Muscle layer of colon (tissue), 2 donors: ENCODE results near the gene MTUS2.

Experiments
- H3K27ac ChIP-seq: one replicate; pipeline ENCODE4 v1.7.0; 2013; ENCODE audit warnings: low read depth, mild to moderate bottlenecking, low read length, moderate library complexity
- H3K27me3 ChIP-seq, 2 donors: one replicate each; pipeline ENCODE4 v1.7.0; 2013; ENCODE audit warnings: low read length in 2 of 2, mild to moderate bottlenecking in 2 of 2; ENCODE audit not compliant: insufficient read depth in 2 of 2, control insufficient read depth in 1 of 2
- H3K36me3 ChIP-seq: one replicate; pipeline ENCODE4 v1.7.0; 2013; ENCODE audit warnings: mild to moderate bottlenecking, low read length; ENCODE audit not compliant: insufficient read depth
- H3K4me1 ChIP-seq: one replicate; pipeline ENCODE4 v1.7.0; 2013; ENCODE audit warnings: mild to moderate bottlenecking, low read length; ENCODE audit not compliant: insufficient read depth
- H3K4me3 ChIP-seq, 2 donors: one replicate each; pipeline ENCODE4 v1.7.0; 2013; ENCODE audit warnings: low read length in 2 of 2, low read depth in 1 of 2, mild to moderate bottlenecking in 1 of 2, moderate library complexity in 1 of 2
- H3K9ac ChIP-seq: one replicate; pipeline ENCODE4 v1.7.0; 2013; ENCODE audit warnings: low read length
- H3K9me3 ChIP-seq: one replicate; pipeline ENCODE4 v1.7.0; 2013; ENCODE audit warnings: mild to moderate bottlenecking, low read length
- donor health status: abdominal sarcoma.
- donor health status: Adenocarcinoma of cecum.

MTUS2 gene

GRCh38 chr13:29427937-29428309, 607.8 kb downstream of the MTUS2 start:
- H3K4me1 ChIP-seq: peaks cover 16% of the 10 kb centered on the region
- H3K4me3 ChIP-seq: peak overlapping the region; percentile 19 to 26
- H3K27me3 ChIP-seq: no peaks in the 10 kb centered on the region
- H3K9ac ChIP-seq: no peak overlapping the region
- H3K9me3 ChIP-seq: no peaks in the 10 kb centered on the region
- H3K36me3 ChIP-seq: no peaks in the 10 kb centered on the region
- peak overlapping the region; percentile 28 for H3K27ac ChIP-seq

GRCh38 chr13:29428310-29429181, 608.4 kb downstream of the MTUS2 start:
- Histone ChIP-seq H3K9ac (no peak overlapping the region), H3K4me1 (peaks cover 18% of the 10 kb centered on the region), H3K27me3 (no peaks in the 10 kb centered on the region), H3K4me3 (peak overlapping the region; percentile 44 to 55), H3K27ac (peak overlapping the region; percentile 28), H3K9me3 (no peaks in the 10 kb centered on the region), H3K36me3 (no peaks in the 10 kb centered on the region)

- Histone ChIP-seq H3K36me3 (no peaks in the 10 kb centered on the region), H3K9ac (no peak overlapping the region), H3K4me1 (peaks cover 25% of the 10 kb centered on the region), H3K9me3 (no peaks in the 10 kb centered on the region), H3K4me3 (no peak overlapping the region), H3K27ac (no peak overlapping the region), H3K27me3 (no peaks in the 10 kb centered on the region)
Observed at GRCh38 chr13:29429286-29429900, 609.3 kb downstream of the MTUS2 start.

GRCh38 chr13:29434217-29434945, 614.2 kb downstream of the MTUS2 start:
- Histone ChIP-seq H3K4me3 (peak overlapping the region in 1 of 2 donors; percentile 10), H3K4me1 (peaks cover 47% of the 10 kb centered on the region), H3K27me3 (no peaks in the 10 kb centered on the region), H3K27ac (peak overlapping the region; percentile 68), H3K36me3 (no peaks in the 10 kb centered on the region), H3K9me3 (no peaks in the 10 kb centered on the region), H3K9ac (no peak overlapping the region)

GRCh38 chr13:29435125-29435911, 615.2 kb downstream of the MTUS2 start:
- Histone ChIP-seq H3K4me3 (peak overlapping the region in 1 of 2 donors; percentile 10), H3K9ac (no peak overlapping the region), H3K4me1 (peaks cover 45% of the 10 kb centered on the region), H3K27me3 (no peaks in the 10 kb centered on the region), H3K36me3 (no peaks in the 10 kb centered on the region), H3K27ac (peak overlapping the region; percentile 68), H3K9me3 (no peaks in the 10 kb centered on the region)

GRCh38 chr13:29436291-29436690, 616.2 kb downstream of the MTUS2 start:
- Histone ChIP-seq H3K36me3 (no peaks in the 10 kb centered on the region), H3K9ac (no peak overlapping the region), H3K27ac (peak overlapping the region; percentile 6), H3K9me3 (no peaks in the 10 kb centered on the region), H3K4me3 (peak overlapping the region in 1 of 2 donors; percentile 5), H3K4me1 (peaks cover 45% of the 10 kb centered on the region), H3K27me3 (no peaks in the 10 kb centered on the region)

GRCh38 chr13:29436721-29437280, 616.7 kb downstream of the MTUS2 start:
- H3K4me3 ChIP-seq: no peak overlapping the region
- no peaks in the 10 kb centered on the region for H3K9me3 ChIP-seq
- H3K27me3 ChIP-seq: no peaks in the 10 kb centered on the region
- H3K9ac ChIP-seq: no peak overlapping the region
- H3K36me3 ChIP-seq: no peaks in the 10 kb centered on the region
- no peak overlapping the region for H3K27ac ChIP-seq
- peaks cover 45% of the 10 kb centered on the region for H3K4me1 ChIP-seq

GRCh38 chr13:29438769-29439168, 618.6 kb downstream of the MTUS2 start:
- Histone ChIP-seq H3K27me3 (no peaks in the 10 kb centered on the region), H3K9me3 (no peaks in the 10 kb centered on the region), H3K4me1 (peaks cover 31% of the 10 kb centered on the region), H3K36me3 (no peaks in the 10 kb centered on the region), H3K4me3 (no peak overlapping the region), H3K27ac (no peak overlapping the region), H3K9ac (no peak overlapping the region)

GRCh38 chr13:29439601-29440388, 619.7 kb downstream of the MTUS2 start:
- Histone ChIP-seq H3K4me3 (no peak overlapping the region), H3K27ac (no peak overlapping the region), H3K9me3 (no peaks in the 10 kb centered on the region), H3K36me3 (no peaks in the 10 kb centered on the region), H3K9ac (no peak overlapping the region), H3K27me3 (no peaks in the 10 kb centered on the region), H3K4me1 (peaks cover 22% of the 10 kb centered on the region)

GRCh38 chr13:29441306-29441705, 621.2 kb downstream of the MTUS2 start:
- Histone ChIP-seq H3K9ac (no peak overlapping the region), H3K27me3 (no peaks in the 10 kb centered on the region), H3K36me3 (no peaks in the 10 kb centered on the region), H3K4me1 (peaks cover 7% of the 10 kb centered on the region), H3K9me3 (no peaks in the 10 kb centered on the region), H3K27ac (no peak overlapping the region), H3K4me3 (no peak overlapping the region)
